ENCODE results near the gene GLI1.
A peak's percentile ranks its signal among the peaks of the same experiment; 100 is the strongest.
"Not testable (repeated sequence)": the region's sequence is repeated elsewhere in the genome, so short reads cannot be mapped to it uniquely, and the experiment has no call there.

The GLI1 gene

DNA sequence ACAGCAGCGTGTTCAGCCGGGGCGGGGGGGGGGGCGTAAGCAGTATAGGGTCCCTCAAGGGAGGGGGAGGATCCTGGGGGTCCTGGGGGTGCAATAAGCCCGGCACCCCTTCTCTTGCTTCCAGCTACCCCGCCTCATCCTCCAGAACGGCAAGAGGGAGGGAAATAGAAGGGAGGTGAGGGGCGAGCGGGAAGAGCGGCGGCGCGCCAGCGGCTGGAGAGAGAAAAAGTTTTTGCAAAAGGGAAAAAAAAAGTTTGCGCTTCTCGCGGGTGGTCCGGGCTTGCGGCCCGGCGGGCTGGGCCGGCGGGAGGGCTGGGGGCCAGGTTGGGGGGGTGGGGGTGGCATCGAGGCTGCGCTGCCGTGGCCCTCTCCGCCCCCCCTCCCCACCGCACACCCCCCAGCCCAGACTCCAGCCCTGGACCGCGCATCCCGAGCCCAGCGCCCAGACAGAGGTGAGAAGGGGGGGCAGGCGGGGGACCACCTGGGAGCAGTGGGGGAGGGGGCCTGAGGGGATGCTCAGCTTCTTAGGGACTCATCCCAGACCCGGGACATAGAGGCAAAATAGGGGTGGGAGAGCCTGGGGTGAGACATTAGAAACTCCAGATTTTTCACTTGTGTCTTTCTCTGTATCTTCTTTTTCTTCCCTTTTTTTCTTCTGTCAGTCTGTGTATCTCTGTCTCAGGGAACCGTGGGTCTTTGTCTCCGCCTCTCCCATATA, at the start of gene GLI1:
Gene GLI1, plus strand, starts transcription at position 36 of the 718 bp plus-strand sequence. CDS start 3,907 bp downstream, outside the sequence.
- no peak for DNase-seq (ENCODE audit: low read depth)

DNA sequence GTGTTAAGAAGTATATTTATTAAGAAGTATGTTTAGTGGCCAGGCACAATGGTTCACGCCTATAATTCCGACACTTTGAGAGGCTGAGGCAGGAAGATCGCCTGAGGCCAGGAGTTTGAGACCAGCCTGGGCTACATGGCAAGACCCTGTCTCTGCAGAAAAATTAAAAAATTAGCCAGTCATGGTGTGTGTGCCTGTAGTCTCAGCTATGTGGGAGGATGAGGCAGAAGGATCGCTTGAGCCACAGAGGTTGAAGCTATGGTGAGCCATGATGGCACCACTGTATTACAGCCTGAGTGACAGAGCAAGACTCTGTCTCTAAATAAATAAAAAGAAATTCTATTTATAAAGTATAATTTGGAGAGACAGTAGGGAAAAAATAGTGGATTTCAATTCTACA, 49.1 kb upstream of the GLI1 start:
- DNase-seq (ENCODE audit: low read depth), result no peak

DNA sequence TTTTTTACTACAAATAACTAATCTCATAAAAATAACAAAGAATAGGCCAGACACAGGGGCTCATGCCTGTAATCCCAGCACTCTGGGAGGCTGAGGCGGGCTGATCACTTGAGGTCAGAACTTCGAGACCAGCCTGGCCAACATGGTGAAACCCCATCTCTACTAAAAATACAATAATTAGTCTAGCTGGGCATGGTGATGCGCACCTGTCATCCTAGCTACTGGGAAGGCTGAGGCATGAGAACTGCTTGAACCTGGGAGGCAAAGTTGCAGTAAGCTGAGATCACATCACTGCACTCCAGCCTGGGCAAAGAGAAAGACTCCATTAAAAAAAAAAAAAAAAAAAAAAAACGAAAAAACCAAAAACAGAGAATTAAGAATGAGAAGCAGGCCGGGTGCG, 45.4 kb upstream of the GLI1 start:
- not testable (repeated sequence) for DNase-seq (ENCODE audit: low read depth)

DNA sequence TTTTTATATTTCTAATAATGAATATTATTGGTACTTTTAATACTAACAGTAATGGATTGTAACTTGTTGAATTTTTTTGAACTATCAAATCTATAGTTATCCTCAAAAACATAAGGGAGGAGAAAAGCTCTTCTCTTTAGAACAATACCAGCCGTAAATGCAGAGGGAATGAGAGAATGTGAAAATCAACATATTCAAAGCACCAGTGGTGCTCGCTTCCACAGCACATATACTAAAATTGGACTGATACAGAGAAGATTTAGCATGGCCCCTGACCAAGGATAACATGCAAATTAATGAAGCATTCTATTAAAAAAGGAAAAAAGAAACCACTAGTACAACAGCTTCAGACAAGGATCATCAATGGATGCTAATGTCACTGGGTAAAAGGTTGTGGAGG, 44.5 kb upstream of the GLI1 start:
- DNase-seq (ENCODE audit: low read depth), result no peak

DNA sequence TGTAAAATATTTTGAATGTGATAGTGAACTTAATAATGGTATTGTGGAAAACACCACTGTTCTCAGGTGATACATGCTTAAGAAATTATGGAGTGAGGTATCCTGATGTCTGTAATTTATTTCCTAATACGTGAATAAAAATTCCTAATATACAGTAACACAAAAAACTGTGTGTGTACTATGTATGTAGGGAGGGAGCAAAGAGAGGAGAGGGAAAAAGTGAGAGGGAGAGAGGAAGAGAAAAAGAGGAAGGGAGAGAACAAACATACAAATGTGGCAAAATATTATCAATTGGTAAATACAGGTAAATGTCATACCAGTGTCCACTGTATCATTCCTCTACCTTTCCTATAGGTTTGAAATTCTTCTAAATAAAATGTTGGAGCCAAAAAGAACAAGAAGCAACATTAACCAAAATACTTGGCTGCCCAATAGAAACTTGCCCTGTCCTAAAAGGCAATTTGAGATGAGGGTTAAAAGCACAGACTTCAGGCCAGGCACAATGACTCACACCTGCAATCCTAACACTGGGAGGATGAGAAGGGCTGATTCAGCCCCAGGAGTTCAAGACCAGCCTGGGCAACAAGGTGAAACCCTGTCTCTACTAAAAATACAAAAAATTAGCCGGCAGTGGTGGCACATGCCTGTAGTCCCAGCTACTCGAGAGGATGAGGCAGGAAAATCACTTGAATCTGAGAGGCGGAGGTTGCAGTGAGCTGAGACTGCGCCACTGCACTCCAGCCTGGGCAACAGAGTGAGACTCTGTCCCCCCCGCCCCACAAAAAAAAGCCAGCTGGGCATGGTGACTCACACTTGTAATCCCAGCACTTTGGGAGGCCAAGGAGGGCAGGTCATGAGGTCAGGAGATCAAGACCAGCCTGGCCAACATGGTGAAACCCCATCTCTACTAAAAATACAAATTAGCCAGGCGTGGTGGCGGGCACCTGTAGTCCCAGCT, 43.3 kb upstream of the GLI1 start:
- DNase-seq (ENCODE audit: low read depth), result peak; percentile 5

DNA sequence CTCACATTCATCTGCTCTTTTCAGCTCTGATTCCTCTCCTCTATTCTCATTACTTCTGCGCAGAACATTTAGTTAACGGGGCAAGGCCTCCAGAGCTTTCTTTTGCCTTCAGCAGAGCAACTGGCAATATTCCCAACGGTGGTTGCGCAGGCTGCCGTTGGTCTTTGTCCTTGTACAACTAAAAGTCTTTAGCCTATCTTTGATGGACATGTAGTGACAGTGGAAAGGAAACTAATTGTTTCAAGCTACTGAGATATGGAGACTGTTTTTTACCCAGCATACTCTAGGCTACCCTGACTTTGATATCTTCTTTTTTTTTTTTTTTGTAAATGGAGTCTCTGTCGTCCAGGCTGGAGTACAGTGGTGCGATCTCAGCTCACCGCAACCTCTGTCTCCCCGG, 41.3 kb upstream of the GLI1 start:
- no peak for DNase-seq (ENCODE audit: low read depth)

DNA sequence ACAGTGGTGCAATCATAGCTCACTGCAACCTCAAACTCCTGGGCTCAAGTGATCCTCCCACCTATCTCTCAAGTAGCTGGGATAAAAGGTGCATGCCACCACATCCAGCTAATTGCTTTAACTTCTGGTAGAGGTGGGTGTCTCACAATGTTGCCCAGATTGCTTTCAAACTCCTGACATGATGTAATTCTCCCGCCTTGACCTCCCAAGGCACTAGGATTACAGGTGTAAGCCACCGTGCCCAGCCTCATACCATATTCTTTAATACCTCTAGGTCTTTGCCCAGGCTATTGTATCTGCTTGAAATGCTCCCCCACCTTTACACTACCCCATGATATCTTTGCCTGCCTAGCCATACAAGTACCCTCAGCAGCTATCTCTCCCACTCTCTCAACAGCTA, 40.1 kb upstream of the GLI1 start:
- DNase-seq (ENCODE audit: low read depth), result no peak

DNA sequence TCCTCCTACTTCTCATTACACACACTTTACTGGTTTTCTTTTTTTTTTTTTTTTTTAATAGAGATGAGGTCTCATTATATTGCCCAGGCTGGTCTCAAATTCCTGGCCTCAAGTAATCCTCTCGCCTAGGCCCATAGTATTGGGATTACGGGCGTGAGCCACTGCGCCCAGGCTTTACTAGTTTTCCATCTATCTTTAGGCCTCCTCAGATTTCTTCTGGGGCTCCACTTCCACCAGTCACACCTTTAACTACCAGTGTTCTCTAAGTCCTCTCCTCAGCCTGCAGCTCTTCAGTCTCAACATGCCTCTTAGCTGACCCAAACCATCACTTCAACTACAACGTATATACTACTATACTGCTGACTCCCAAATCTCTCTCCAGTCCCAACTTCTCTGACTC, 39.1 kb upstream of the GLI1 start:
- DNase-seq (ENCODE audit: low read depth), result no peak

DNA sequence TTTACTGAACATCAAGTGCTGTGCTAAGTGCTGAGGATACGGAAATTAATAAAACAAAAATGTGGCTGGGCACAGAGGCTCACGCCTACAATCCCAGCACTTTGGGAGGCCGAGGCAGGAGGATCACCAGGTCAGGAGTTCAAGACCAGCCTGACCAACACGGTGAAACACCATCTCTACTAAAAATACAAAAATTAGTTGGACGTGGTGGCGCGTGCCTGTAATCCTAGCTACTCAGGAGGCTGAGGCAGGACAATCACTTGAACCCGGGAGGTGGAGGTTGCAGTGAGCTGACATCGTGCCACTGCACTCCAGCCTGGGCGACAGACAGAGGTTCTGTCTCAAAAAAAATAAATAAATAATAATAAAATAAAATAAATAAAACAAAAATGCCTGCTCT, 32.6 kb upstream of the GLI1 start:
- not testable (repeated sequence) for DNase-seq (ENCODE audit: low read depth)

DNA sequence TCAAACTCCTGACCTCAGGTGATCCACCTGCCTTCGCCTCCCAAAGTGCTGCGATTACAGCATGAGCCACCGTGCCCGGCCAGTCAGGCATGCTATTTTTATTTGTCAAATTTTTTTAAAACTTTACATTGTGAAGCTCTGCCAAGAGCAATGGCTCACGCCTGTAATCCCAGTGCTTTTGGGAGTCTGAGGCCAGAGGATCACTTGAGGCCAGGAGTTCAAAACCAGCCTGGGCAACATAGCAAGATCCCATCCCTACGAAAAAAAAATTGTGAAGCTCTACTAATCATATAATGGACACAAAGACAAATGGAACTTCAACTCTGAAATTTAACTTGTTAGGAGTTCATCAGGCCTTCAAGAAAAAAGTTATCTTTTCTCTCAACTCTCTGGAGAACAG, 30.6 kb upstream of the GLI1 start:
- DNase-seq (ENCODE audit: low read depth), result no peak

DNA sequence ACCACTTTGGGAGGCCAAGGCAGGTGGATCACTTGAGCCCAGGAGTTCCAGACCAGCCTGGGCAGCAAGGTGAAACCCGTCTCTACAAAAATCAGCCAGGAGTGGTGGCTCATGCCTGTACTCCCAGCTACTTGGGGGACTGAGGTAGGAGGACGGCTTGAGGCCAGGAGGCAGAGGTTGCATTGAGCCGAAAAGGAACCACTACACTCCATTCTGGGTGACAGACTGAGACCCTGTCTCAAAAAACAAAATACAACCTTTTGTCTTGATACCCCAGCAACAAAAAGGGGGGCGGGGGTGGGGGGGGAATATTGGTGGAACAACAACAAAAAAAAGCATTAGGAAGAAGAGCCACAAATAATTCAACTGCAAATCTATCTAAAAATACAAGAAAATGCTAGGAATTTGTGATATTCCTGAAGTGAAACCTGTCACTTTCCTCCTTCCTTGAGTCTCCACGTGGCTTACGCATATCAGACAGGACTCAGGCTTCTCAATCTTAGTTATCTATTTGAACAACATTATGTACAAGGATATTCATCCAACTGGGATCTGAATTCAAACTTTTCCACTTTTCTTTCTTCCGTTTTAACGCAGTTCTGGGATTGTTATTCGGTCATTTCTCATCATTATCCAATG, 30.0 kb upstream of the GLI1 start:
- no peak for DNase-seq (ENCODE audit: low read depth)

DNA sequence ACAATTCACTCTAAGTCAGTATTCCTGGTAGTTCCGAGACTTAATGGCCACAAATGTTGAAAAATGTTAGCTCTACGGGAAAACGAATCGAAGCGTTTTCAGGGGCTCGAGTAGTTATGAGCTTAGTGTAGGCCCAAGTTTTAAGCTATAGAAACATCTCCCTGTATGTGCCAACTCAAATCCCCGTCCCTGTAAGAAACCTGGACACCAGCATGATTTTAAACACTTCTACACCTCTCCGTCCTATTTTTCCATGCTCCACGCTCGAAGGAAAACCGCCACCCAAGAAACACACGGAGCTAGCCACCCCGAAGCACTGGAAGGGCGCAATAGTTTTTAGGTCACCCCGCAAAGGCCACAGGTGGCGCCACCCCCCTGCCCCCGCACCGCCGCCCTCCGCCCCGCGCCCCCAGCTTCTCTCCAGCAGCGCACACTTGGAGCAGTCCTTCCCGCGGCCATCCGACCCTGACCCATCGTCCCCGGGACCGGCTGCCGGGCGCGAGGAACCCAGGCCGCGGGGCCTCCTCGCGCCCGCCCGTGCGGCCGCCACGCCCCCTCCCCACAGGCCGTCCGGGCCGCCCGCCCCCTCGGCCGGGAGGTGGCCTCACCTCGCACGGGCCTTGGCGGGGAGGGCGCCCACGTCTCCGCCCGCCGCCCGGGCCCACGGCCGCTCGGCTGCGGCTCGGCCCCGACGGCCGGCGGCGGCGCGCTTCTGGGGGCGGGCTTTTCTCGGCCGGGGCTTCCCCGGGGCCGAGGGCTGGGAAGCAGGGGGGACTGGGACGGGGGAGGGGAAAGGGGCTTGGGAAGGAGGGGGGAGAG, 29.3 kb upstream of the GLI1 start:
- no peak for DNase-seq (ENCODE audit: low read depth)

DNA sequence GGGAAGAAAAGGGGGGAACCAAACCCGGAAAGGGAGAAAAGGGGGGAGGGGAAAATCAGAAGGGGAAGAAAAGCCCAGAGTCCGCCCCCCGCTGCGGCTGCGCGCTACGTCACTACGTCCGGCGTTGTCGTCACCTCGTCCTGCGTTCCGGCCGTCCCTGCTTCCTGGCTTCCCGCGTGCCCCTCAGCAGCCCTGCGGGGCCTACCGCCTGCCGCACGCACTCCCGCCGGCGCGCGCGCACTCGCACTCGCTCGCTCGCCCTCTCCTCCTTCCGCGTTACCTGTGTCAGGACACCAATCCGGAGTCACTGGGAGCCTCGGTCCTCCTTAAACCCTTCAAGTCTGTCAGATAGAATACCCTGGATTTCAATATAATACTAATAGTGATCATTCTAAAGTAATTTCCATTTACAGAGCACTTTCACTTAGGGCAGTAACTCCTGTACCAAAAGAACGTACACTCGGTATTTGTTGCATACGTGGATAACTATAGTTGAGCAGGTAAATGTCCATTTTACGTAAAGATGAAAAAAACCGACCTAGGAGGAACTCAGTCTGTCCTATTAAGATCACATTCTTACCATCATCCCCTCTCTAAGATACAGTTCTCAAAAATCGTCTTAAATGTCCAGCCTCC, 28.5 kb upstream of the GLI1 start, which contains the start of gene R3HDM2:
Gene R3HDM2, minus strand, starts transcription at position 113 of the 636 bp plus-strand sequence. CDS start 120,615 bp downstream, outside the sequence.
- DNase-seq (ENCODE audit: low read depth), result peak; percentile 89

DNA sequence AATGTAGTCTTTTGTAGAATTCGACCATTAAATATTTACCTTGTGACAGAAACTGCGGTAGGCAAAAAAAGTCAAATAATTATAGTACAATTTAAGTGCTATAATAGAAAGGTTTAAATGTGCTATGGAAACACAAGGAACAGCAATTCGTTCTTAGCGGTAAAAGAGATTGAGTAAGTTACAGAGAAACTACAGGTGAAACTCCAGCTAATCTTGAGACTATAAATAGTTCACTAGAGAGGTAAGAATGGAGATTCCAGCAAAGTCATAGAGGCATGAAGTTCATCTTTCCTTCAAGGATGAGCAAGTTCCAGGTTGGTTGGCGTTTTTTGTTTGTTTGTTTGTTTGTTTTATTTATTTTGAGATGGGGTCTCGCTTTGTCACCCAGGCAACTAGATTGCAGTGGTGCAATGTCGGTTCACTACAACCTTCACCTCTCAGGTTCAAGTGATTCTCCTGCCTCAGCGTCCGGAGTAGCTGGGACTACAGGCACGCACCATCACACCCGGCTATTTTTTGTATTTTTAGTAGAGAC, 27.9 kb upstream of the GLI1 start:
- no peak for DNase-seq (ENCODE audit: low read depth)

DNA sequence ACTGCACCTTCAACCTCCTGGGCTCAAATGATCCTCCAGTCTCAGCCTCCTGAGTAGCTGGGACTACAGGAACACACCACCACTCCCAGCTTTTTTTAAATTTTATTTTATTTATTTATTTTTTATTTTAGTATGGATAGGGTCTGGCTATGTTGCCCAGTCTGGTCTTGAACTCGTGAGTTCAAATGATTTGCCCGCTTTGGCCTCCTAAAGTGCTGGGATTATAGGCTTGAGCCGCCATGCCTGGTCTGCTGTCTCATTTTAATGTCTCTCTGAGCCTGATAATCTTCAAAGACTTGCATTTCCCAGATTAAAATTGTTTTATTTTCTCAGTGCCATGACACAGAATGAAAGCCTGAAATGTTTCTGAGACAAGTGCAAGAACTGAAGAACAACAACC, 26.2 kb upstream of the GLI1 start:
- no peak for DNase-seq (ENCODE audit: low read depth)

DNA sequence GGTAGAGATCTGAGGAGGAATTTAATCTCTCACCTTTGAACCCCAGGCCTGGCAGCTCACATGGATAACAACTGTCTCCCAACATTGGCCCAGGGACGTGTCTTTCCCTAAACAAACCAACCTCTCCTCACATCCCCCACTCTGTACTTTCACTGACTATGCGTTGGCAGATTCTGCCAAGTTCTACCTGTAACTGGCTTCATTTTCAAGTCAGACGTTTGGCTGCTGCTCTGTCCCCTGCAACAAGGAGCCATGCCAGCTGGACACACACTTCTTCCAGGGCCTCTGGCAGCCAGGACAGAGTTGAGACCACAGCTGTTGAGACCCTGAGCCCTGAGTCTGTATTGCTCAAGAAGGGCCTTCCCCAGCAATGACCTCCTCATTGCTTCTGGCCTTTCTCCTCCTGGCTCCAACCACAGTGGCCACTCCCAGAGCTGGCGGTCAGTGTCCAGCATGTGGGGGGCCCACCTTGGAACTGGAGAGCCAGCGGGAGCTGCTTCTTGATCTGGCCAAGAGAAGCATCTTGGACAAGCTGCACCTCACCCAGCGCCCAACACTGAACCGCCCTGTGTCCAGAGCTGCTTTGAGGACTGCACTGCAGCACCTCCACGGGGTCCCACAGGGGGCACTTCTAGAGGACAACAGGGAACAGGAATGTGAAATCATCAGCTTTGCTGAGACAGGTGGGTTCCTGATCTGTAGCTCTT, 24.9 kb upstream of the GLI1 start, which contains the start of gene INHBC:
Gene INHBC, plus strand, starts transcription at position 268 of the 707 bp plus-strand sequence. Its CDS starts 103 bp downstream, at position 371.
- no peak for DNase-seq (ENCODE audit: low read depth)

DNA sequence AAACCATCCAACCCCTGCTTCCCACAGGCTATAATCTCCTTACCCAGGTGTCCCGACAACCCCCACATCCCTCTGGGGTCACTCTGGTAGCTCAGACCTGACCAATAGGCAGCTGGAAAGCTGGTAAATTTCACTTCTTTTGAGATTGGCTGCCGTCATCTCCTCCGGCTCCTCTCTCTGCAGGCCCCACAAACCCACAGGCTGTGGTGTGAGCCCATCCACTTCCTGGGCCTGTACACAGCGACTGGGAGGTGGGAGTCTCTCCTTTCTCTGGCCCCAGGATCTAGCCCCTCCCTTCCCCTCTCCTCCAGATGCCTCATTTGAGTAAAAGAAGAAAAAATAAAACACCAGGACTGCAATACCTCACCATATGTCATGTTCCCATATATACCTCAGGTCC, 24.3 kb upstream of the GLI1 start:
- DNase-seq (ENCODE audit: low read depth), result no peak

DNA sequence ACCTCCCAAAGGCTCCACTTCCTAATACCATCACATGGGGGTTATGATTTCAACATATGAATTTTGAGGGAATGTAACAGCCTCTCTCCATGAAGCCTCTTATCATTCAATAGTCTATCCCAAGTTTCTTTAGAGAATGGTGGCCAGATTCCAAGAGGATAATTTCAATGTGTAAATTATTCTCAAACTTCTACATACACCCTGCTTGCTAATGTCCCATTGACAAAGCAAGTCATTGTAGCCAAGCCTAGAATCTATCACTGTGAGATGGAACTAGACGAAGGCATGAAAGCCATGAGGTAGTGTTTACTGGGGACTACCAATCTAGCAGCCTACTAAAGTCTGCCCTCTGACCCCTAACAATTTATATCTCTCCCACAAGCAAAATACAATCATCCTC, 21.2 kb upstream of the GLI1 start:
- no peak for DNase-seq (ENCODE audit: low read depth)

DNA sequence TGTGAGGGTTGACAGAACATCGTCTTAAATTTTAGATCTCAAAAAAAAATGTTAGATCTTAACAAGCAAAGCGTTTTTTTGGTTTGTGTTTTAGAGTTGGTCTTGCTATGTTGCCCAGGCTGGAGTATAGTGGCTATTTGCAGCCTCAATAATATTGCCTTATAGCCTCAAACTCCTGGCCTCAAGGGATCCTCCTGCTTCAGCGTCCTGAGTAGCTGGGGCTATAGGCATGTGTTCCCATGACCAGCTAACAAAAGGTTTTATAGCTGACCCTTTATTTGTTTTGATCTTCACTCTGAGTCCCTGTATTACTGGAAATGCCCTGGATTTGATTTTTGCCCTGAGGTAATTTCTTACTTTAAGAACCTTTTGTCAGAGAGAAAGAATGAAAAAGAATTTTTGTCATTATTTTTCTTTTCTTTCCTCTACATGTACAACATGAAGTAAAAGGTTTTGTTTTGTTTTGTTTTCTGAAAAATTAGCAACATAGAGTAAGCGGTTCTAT, 19.8 kb upstream of the GLI1 start:
- DNase-seq (ENCODE audit: low read depth), result no peak

DNA sequence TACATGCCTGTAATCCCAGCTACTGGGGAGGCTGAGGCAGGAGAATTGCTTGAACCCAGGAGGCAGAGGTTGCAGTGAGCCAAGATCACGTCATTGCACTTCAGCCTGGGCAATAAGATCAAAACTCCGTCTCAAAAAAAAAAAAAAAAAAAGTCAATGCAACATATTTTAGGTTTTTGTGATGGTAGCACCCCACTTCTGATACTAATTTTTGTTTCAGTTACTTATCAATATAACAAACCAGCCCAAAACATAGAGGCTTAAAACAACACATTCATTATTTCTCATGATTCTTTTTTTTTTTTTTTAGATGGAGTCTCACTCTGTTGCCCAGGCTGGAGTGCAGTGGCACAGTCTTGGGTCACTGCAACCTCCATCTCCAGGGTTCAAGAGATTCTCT, 18.2 kb upstream of the GLI1 start:
- DNase-seq (ENCODE audit: low read depth), result not testable (repeated sequence)
